Heart right ventricle (tissue), 16 donors: ENCODE results near the gene SCP2. TPM values are rescaled to one million over a fixed set of nuclear protein-coding genes. Genes with fewer than 3 reads are reported as not detected.

ENCODE experiments used
- ATAC-seq, 8 donors: fragments of 200-7000 bp; cut with Tn5 transposase; one replicate each; pipeline ENCODE4 v1.9.1; 2020; ENCODE audit warnings: mild to moderate bottlenecking in 8 of 8, moderate library complexity in 8 of 8, moderate number of reproducible peaks in 1 of 8
- DNase-seq, 2 donors: peaks; one replicate each; pipeline ENCODE4 v3.0.0-alpha.2; 2020
- H3K27ac ChIP-seq, 10 donors: fragments of 200-600 bp; sonication (generic) in 2 of 10; one replicate each; pipeline versions ENCODE4 v1.5.0 to v1.8.0; 2020 to 2022; ENCODE audit warnings: mild to moderate bottlenecking in 3 of 10
- H3K27me3 ChIP-seq, 7 donors: fragments of 200-600 bp; one replicate each; pipeline ENCODE4 v1.8.0; 2021 to 2022; ENCODE audit warnings: mild to moderate bottlenecking in 2 of 7
- H3K36me3 ChIP-seq, 9 donors: fragments of 200-600 bp; sonication (generic) in 1 of 9; one replicate each; pipeline versions ENCODE4 v1.5.0 to v1.8.0; 2020 to 2022; ENCODE audit warnings: mild to moderate bottlenecking in 2 of 9
- H3K4me1 ChIP-seq, 9 donors: fragments of 200-600 bp; sonication (generic) in 1 of 9; one replicate each; pipeline versions ENCODE4 v1.5.0 to v1.8.0; 2020 to 2022; ENCODE audit warnings: mild to moderate bottlenecking in 4 of 9
- H3K4me3 ChIP-seq, 10 donors: fragments of 200-600 bp; sonication (generic) in 2 of 10; one replicate each; pipeline versions ENCODE4 v1.5.0 to v1.8.0; 2020 to 2022; ENCODE audit warnings: mild to moderate bottlenecking in 7 of 10, moderate library complexity in 2 of 10
- H3K9me3 ChIP-seq, 11 donors: fragments of 200-600 bp in 10 of 11; sonication (generic) in 2 of 11; one replicate each; pipeline versions ENCODE4 v1.5.0 to v1.8.0; 2013 to 2022; ENCODE audit warnings: mild to moderate bottlenecking in 2 of 11, control low read depth in 1 of 11, moderate library complexity in 1 of 11
- CTCF ChIP-seq, 9 donors: fragments of 200-600 bp; sonication (generic) in 2 of 9; IDR thresholded peaks; one replicate each; pipeline versions ENCODE4 v1.5.0 to v1.8.0; 2021 to 2022; ENCODE audit warnings: antibody characterized with exemption in 9 of 9, mild to moderate bottlenecking in 5 of 9, moderate library complexity in 1 of 9
- WGBS, 2 donors: extraction: QIAGEN DNeasy Blood & Tissue Kit; methylation state at CpG; one replicate each; pipeline ENCODE4 v1.1.7; 2013; ENCODE audit warnings: inconsistent platforms in 1 of 2; 5-methylcytosine and 5-hydroxymethylcytosine counted together
- intact Hi-C, 10 donors: fragments of 100-400 bp; cut with DNase I; formaldehyde crosslinking; loops; one replicate each; pipeline versions ENCODE4 v1.11.1 to v1.14.2; 2022
- polyA plus RNA-seq, 2 donors: library from polyadenylated mRNA; stranded (reverse); fragments of 200-250 nt; gene quantifications; one replicate each; pipeline ENCODE4 v1.2.3, GENCODE V29; 2013
- total RNA-seq, 10 donors: library from RNA; stranded (reverse); fragmentation: NEBNext Ultra II Directional in 3 of 10; extraction: Animal tissue kit (Norgen Biotek cat#: 25700) in 3 of 10; gene quantifications; one replicate each; pipeline versions ENCODE4 v1.2.1 to v1.2.4, GENCODE V29; 2021 to 2023
- donor health status: Arrhythmogenic right ventricular cardiomyopathy.
- donor health status: ischemic (EF 13 %, LVEDD 7.1; RV severe dilation, severe dysfunction).
- donor health status: healthy with polysubstance abuse.
- donor health status: DM: no; HTN: yes; CAD: no.
- donor health status: DM: no; HTN: no; CAD: no.
- donor health status: ischemic (EF 25% LVEDD 6.9; RV normal size, moderate dysfunction).
- donor health status: ischemic (EF 25% LVEDD 5.7; RV mildly dilated, moderate dysfunction).
- donor health status: healthy.
- donor health status: DM: yes; HTN: yes; CAD: no.
- donor health status: Ischemic cardiomyopathy.
- donor health status: ischemic (EF 35%, LVEDD 5.7; RV mildly dilated, moderate dysfunction).
- donor health status: nonischemic (EF 11% LVEDD 7.7; RV severe dilation, severe dysfunction).
- donor health status: DM: yes; HTN: yes; CAD: no.
- donor health status: PGD.
- donor health status: ischemic (EF 29% LVEDD 5.4; RV normal size, mild dysfunction).
- donor health status: nonischemic (EF 23%, LVEDD 6.1; RV moderate dilation, normal function).

Gene SCP2
- total and polyA plus RNA-seq, 12 donors: 82.3 to 149 (median 126) TPM

GRCh38 chr1:53076165-53076564 lies 149.1 kb downstream of the SCP2 start:
- peak in 1 of 2 donors; percentile 2 for DNase-seq
- Histone ChIP-seq H3K9me3 (no peaks in the 10 kb centered on the region), H3K36me3 (peaks cover 0 to 32% (median 0%) of the 10 kb centered on the region in 9 donors), H3K4me1 (peaks cover 0 to 23% (median 6%) of the 10 kb centered on the region in 9 donors), H3K27ac (no peak overlapping the region), H3K27me3 (no peaks in the 10 kb centered on the region), H3K4me3 (no peak overlapping the region)
- 96% methylated on average over 9 of the region's 9 CpGs for WGBS, 2 donors
- intact Hi-C loops: no loop called here
- no peak for ATAC-seq
- no peak for TF ChIP-seq CTCF (IDR thresholded peaks at IDR 0.05)

DNA sequence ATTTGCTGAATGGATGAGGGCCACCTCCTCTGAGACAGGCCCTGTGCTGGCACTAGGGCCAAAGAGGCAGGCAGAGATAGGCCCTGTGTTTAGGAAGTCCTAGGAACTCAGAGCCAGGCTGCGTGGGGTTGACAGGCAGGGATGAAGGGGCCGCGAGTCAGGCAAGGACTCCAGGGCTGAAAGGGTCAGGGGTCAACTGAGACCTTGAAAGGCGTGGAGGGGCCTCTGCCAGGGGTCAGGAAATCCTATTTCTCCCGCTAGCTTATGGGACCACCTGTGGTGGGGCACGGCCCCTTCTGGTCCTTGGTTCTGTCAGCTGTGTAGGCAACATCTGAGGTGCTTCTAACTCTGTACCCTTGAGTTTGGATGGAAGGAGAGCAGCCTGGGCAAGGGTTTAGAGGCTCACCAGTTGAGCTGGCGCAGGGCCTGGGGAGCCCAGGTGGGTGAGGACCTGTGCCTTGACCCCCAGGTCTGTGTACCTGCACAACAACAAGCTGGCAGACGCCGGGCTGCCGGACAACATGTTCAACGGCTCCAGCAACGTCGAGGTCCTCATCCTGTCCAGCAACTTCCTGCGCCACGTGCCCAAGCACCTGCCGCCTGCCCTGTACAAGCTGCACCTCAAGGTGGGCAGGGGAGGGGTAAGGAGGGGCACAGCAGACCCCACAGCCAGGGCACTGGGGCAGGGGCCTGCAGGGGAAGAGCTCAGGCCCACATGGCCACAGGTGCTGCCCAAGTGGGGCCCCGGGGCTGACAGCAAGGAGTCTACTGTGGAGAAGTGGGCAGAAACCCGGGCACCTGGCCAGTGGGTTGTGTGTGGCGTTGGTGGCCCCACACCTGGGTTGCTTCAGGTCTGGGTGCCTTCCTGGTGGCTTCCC lies 149.9 kb downstream of the SCP2 start:
- WGBS, 2 donors: 91 to 92% methylated on average over 19 of the region's 19 CpGs
- Histone ChIP-seq H3K27ac (no peak overlapping the region), H3K4me3 (no peak overlapping the region), H3K36me3 (peaks cover 0 to 38% (median 0%) of the 10 kb centered on the region in 9 donors), H3K4me1 (peaks cover 0 to 23% (median 6%) of the 10 kb centered on the region in 9 donors), H3K9me3 (no peaks in the 10 kb centered on the region), H3K27me3 (no peaks in the 10 kb centered on the region)
- ATAC-seq: no peak
- intact Hi-C loops: no loop called here
- TF ChIP-seq CTCF (IDR thresholded peaks at IDR 0.05): no peak
- DNase-seq: peak in 1 of 2 donors; percentile 9

- DNase-seq (peak in 1 of 2 donors; percentile 3), ATAC-seq (no peak)
- Histone ChIP-seq H3K27me3 (no peaks in the 10 kb centered on the region), H3K4me3 (no peak overlapping the region), H3K4me1 (peaks cover 0 to 23% (median 6%) of the 10 kb centered on the region in 9 donors), H3K36me3 (peaks cover 0 to 44% (median 0%) of the 10 kb centered on the region in 9 donors), H3K9me3 (no peaks in the 10 kb centered on the region), H3K27ac (no peak overlapping the region)
- TF ChIP-seq CTCF (IDR thresholded peaks at IDR 0.05): no peak
- intact Hi-C loops: no loop called here
- WGBS, 2 donors: 93 to 95% methylated on average over 13 of the region's 13 CpGs
These were observed 150.5 kb downstream of the SCP2 start for GRCh38 chr1:53077599-53077965.

DNA sequence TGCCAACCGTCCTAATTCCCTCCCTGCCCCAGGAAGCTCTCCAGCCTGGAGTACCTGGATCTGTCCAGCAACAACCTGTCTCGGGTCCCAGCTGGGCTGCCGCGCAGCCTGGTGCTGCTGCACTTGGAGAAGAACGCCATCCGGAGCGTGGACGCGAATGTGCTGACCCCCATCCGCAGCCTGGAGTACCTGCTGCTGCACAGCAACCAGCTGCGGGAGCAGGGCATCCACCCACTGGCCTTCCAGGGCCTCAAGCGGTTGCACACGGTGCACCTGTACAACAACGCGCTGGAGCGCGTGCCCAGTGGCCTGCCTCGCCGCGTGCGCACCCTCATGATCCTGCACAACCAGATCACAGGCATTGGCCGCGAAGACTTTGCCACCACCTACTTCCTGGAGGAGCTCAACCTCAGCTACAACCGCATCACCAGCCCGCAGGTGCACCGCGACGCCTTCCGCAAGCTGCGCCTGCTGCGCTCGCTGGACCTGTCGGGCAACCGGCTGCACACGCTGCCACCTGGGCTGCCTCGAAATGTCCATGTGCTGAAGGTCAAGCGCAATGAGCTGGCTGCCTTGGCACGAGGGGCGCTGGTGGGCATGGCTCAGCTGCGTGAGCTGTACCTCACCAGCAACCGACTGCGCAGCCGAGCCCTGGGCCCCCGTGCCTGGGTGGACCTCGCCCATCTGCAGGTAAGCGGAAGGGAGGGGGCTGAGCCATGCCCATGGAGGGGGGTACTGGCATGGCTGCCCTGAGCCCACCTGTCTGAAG lies 151.4 kb downstream of the SCP2 start:
- intact Hi-C loops: no loop called here
- DNase-seq: peak in 1 of 2 donors; percentile 4
- Histone ChIP-seq H3K4me3 (no peak overlapping the region), H3K4me1 (peaks cover 0 to 19% (median 6%) of the 10 kb centered on the region in 9 donors), H3K27ac (no peak overlapping the region), H3K27me3 (no peaks in the 10 kb centered on the region), H3K36me3 (peaks cover 0 to 53% (median 0%) of the 10 kb centered on the region in 9 donors), H3K9me3 (no peaks in the 10 kb centered on the region)
- TF ChIP-seq CTCF (IDR thresholded peaks at IDR 0.05): no peak
- no peak for ATAC-seq
- WGBS, 2 donors: 95% methylated on average over 46 of the region's 46 CpGs
